NCI-H69 (cell line): ENCODE data around the gene ADAMTS12.

Source experiments
- DNase-seq: peaks from one replicate; lab custom pipeline; 2025; lab: John Stamatoyannopoulos, UW

Gene ADAMTS12

GRCh38 chr5:33901156-33901555 is 9.4 kb upstream of the ADAMTS12 start:
- no peak for DNase-seq

GRCh38 chr5:33894566-33894965 is 2.8 kb upstream of the ADAMTS12 start:
- DNase-seq: no peak

- DNase-seq: no peak
These were observed 889 bp upstream of the ADAMTS12 start for GRCh38 chr5:33892620-33893137.

- no peak for DNase-seq
These were observed 373 bp downstream of the ADAMTS12 start for GRCh38 chr5:33891446-33891787.

GRCh38 chr5:33890131-33891032 is 1.4 kb downstream of the ADAMTS12 start:
- DNase-seq: peak; percentile 8

GRCh38 chr5:33888587-33888986 is 3.2 kb downstream of the ADAMTS12 start:
- no peak for DNase-seq

GRCh38 chr5:33887268-33887667 is 4.5 kb downstream of the ADAMTS12 start:
- DNase-seq: no peak

GRCh38 chr5:33886283-33886682 is 5.5 kb downstream of the ADAMTS12 start:
- DNase-seq: no peak

- DNase-seq: no peak
These were observed 6.1 kb downstream of the ADAMTS12 start for GRCh38 chr5:33885679-33886078.

GRCh38 chr5:33883482-33883881 is 8.3 kb downstream of the ADAMTS12 start:
- no peak for DNase-seq

- DNase-seq: no peak
These were observed 11.5 kb downstream of the ADAMTS12 start for GRCh38 chr5:33880319-33880718.

GRCh38 chr5:33877449-33877848 is 14.3 kb downstream of the ADAMTS12 start:
- no peak for DNase-seq

GRCh38 chr5:33867241-33867640 is 24.5 kb downstream of the ADAMTS12 start:
- no peak for DNase-seq

- peak; percentile 28 for DNase-seq
These were observed 32.6 kb downstream of the ADAMTS12 start for GRCh38 chr5:33859177-33859576.

GRCh38 chr5:33857037-33857436 is 34.8 kb downstream of the ADAMTS12 start:
- no peak for DNase-seq

- DNase-seq: no peak
These were observed 36.4 kb downstream of the ADAMTS12 start for GRCh38 chr5:33855396-33855795.

GRCh38 chr5:33854733-33855151 is 37.0 kb downstream of the ADAMTS12 start:
- DNase-seq: no peak

- no peak for DNase-seq
These were observed 39.0 kb downstream of the ADAMTS12 start for GRCh38 chr5:33852837-33853236.

- no peak for DNase-seq
These were observed 39.5 kb downstream of the ADAMTS12 start for GRCh38 chr5:33852319-33852718.

- DNase-seq: peak; percentile 13
These were observed 41.6 kb downstream of the ADAMTS12 start for GRCh38 chr5:33850100-33850594.

GRCh38 chr5:33848554-33848953 is 43.2 kb downstream of the ADAMTS12 start:
- no peak for DNase-seq

- no peak for DNase-seq
These were observed 44.9 kb downstream of the ADAMTS12 start for GRCh38 chr5:33846851-33847250.

GRCh38 chr5:33843579-33843978 is 48.2 kb downstream of the ADAMTS12 start:
- DNase-seq: no peak

GRCh38 chr5:33842456-33842855 is 49.3 kb downstream of the ADAMTS12 start:
- DNase-seq: no peak
